ES-I3 (cell line): ENCODE measurements around the gene MAP2K7.
A peak's percentile ranks its signal among the peaks of the same experiment; 100 is the strongest.
"Not testable (repeated sequence)": the region's sequence is repeated elsewhere in the genome, so short reads cannot be mapped to it uniquely, and the experiment has no call there.

Experiments
- H3K36me3 ChIP-seq: 2 replicates; pipeline ENCODE4 v1.6.1; 2013; ENCODE audit warnings: mild to moderate bottlenecking, low read length, control low read depth, moderate library complexity; ENCODE audit not compliant: insufficient read depth
- H3K4me1 ChIP-seq: 2 replicates; pipeline ENCODE4 v1.6.1; 2013; ENCODE audit warnings: mild to moderate bottlenecking, control low read depth, low read length; ENCODE audit not compliant: insufficient read depth
- H3K9ac ChIP-seq: 2 replicates; pipeline ENCODE4 v1.6.1; 2013; ENCODE audit warnings: low read depth, mild to moderate bottlenecking, low read length, moderate library complexity
- H3K9me3 ChIP-seq: 2 replicates; pipeline ENCODE4 v1.6.1; 2013; ENCODE audit warnings: mild to moderate bottlenecking, low read length, moderate library complexity; ENCODE audit not compliant: control insufficient read depth, insufficient read depth

Gene MAP2K7

GRCh38 chr19:7928741-7929701, 25.3 kb downstream of the MAP2K7 start:
- Histone ChIP-seq H3K9me3 (no peaks in the 10 kb centered on the region), H3K36me3 (peaks cover 8% of the 10 kb centered on the region), H3K4me1 (no peaks in the 10 kb centered on the region; the same call in 1 of the 2 replicates), H3K9ac (no peak overlapping the region)

DNA sequence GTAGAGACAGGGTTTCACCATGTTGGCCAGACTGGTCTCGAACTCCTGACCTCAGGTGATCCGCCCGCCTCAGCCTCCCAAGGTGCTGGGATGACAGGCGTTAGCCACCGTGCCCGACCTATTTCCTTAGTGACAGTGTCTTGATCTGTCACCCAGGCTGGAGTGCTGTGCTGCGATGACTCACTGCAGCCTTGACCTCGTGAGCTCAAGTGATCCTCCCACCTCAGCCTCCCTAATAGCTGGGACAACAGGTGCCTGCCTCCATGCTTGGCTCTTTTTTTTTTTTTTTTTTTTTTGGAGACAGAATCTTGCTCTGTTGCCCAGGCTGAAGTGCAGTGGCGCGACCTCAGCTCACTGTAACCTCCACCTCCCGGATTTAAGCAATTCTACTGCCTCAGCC, 26.4 kb downstream of the MAP2K7 start:
- H3K4me1 ChIP-seq, H3K9ac ChIP-seq, H3K36me3 ChIP-seq, H3K9me3 ChIP-seq: not testable (repeated sequence)

- Histone ChIP-seq H3K36me3 (peaks cover 8% of the 10 kb centered on the region), H3K4me1 (no peaks in the 10 kb centered on the region; the same call in 1 of the 2 replicates), H3K9me3 (no peaks in the 10 kb centered on the region), H3K9ac (no peak overlapping the region)
Observed at GRCh38 chr19:7930765-7931164, 27.1 kb downstream of the MAP2K7 start.

GRCh38 chr19:7931221-7932061, 27.8 kb downstream of the MAP2K7 start:
- Histone ChIP-seq H3K9ac (no peak overlapping the region), H3K4me1 (no peaks in the 10 kb centered on the region), H3K36me3 (peaks cover 8% of the 10 kb centered on the region), H3K9me3 (no peaks in the 10 kb centered on the region)

GRCh38 chr19:7932276-7932929, 28.7 kb downstream of the MAP2K7 start:
- no peaks in the 10 kb centered on the region for H3K9me3 ChIP-seq
- peaks cover 8% of the 10 kb centered on the region for H3K36me3 ChIP-seq
- no peaks in the 10 kb centered on the region for H3K4me1 ChIP-seq
- H3K9ac ChIP-seq, result no peak overlapping the region

- Histone ChIP-seq H3K36me3 (peaks cover 8% of the 10 kb centered on the region), H3K4me1 (no peaks in the 10 kb centered on the region), H3K9ac (no peak overlapping the region), H3K9me3 (no peaks in the 10 kb centered on the region)
Observed at GRCh38 chr19:7932930-7933300, 29.2 kb downstream of the MAP2K7 start.

- Histone ChIP-seq H3K9ac (no peak overlapping the region), H3K36me3 (peaks cover 8% of the 10 kb centered on the region), H3K4me1 (no peaks in the 10 kb centered on the region), H3K9me3 (no peaks in the 10 kb centered on the region)
Observed at GRCh38 chr19:7933411-7933810, 29.7 kb downstream of the MAP2K7 start.

DNA sequence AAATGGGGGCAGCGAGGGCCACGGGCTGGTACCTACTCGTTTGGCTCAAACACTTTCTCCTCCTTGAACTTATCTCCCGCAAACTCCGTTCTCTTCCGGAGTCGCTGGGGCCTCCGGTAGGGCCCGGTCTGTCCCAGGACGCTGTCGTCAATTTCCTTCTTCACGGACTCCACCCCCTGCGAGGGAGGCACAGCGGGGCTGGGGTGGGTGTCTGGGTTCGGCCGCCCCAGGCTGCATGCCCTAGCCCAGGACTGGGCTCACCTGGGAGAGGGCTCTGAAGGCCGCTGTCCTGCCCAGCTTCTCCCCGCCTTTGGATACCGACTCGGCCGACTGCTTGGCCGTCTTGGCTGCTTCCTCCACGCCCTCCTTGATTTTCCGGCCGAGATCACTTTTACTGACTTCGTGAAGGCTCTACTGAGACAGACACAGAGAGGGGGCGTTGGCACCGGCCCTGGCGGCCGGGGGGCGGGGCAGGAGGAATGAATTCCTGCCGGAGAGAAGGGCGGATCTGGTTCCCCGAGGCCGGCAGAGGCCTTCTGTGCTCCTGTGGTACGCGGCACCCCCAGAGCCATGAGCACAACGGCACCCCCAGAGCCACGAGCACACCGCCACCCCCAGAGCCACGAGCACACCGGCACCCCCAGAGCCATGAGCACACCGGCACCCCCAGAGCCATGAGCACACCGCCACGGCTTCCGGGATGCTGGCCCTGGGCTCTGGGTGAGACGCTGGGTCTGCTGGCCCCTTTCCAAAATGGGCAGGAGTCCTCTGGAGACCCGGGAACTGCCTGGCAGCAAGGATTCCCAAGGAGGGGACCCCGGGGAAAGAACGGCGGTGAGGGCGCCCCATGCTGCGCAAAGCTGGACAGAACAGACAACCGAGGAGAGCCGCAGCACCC, 30.4 kb downstream of the MAP2K7 start:
- H3K9me3 ChIP-seq, result no peaks in the 10 kb centered on the region
- no peaks in the 10 kb centered on the region for H3K4me1 ChIP-seq
- H3K36me3 ChIP-seq, result peaks cover 8% of the 10 kb centered on the region
- H3K9ac ChIP-seq, result no peak overlapping the region

DNA sequence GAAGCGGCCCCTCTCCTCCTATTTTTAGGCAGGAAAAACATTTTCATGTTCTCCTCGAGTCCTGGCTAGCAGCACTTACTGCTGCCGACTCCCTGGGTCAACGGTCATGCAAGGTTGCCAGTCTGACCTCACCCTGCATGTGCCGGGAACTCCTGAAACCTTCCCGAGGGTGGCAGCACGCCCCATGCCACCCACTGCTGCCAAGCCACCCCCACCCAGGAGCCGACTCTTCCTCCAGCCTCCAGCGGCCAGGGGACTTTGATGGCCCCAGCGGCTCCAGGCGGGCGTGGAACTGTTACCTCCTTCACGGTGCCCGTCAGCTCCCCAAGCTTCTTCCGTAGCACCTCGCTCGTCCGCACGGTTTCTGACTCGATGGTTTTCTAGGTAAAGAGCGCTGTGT, 31.1 kb downstream of the MAP2K7 start:
- H3K9me3 ChIP-seq, result no peaks in the 10 kb centered on the region
- no peak overlapping the region for H3K9ac ChIP-seq
- no peaks in the 10 kb centered on the region for H3K4me1 ChIP-seq
- H3K36me3 ChIP-seq, result peaks cover 8% of the 10 kb centered on the region

GRCh38 chr19:7940841-7941240, 37.2 kb downstream of the MAP2K7 start:
- Histone ChIP-seq H3K36me3 (peaks cover 4% of the 10 kb centered on the region; the same call in 1 of the 2 replicates), H3K9me3 (no peaks in the 10 kb centered on the region), H3K9ac (no peak overlapping the region), H3K4me1 (no peaks in the 10 kb centered on the region)

GRCh38 chr19:7941895-7942596, 38.4 kb downstream of the MAP2K7 start:
- no peaks in the 10 kb centered on the region for H3K9me3 ChIP-seq
- H3K36me3 ChIP-seq, result peaks cover 4% of the 10 kb centered on the region; the same call in 1 of the 2 replicates
- peak overlapping the region; percentile 97; the same call in 1 of the 2 replicates for H3K9ac ChIP-seq
- H3K4me1 ChIP-seq, result no peaks in the 10 kb centered on the region

- peaks cover 4% of the 10 kb centered on the region; the same call in 1 of the 2 replicates for H3K36me3 ChIP-seq
- H3K9me3 ChIP-seq, result no peaks in the 10 kb centered on the region
- peak overlapping the region; percentile 97 for H3K9ac ChIP-seq
- H3K4me1 ChIP-seq, result no peaks in the 10 kb centered on the region
Observed at GRCh38 chr19:7942981-7943443, 39.3 kb downstream of the MAP2K7 start.
